Islet of Langerhans (tissue), 1 donor: ENCODE data around the gene MZT2A.
"Not testable (repeated sequence)": the region's sequence is repeated elsewhere in the genome, so short reads cannot be mapped to it uniquely, and the experiment has no call there.

Experiments
- FAIRE-seq: peaks from one replicate; lab custom pipeline; 2011; peaks lifted over from hg19 to GRCh38; lab: Jason Lieb, UNC

MZT2A gene

DNA sequence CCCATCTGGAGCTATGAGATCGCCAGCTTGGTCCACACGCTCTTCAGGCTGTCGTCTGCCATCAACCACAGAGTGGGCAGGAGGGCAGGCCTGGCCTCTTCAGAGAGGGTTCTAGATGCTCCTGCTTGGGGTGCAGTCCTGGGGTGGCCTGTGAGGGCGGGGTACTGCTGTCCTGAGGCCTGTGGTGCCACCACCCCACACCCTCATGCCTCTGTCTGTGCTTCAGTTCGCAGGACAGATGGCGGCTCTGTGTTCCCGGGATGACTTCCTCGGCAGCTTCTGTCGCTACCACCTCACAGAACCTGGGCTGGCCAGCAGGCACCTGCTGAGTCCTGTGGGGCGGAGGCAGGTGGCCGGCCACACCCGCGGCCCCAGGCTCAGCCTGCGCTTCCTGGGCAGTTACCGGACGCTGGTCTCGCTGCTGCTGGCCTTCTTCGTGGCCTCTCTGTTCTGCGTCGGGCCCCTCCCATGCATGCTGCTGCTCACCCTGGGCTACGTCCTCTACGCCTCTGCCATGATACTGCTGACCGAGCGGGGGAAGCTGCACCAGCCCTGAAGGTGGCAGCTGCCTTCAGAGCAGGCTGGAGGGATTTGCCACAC lies 27.8 kb upstream of the MZT2A start:
- FAIRE-seq: not testable (repeated sequence)

DNA sequence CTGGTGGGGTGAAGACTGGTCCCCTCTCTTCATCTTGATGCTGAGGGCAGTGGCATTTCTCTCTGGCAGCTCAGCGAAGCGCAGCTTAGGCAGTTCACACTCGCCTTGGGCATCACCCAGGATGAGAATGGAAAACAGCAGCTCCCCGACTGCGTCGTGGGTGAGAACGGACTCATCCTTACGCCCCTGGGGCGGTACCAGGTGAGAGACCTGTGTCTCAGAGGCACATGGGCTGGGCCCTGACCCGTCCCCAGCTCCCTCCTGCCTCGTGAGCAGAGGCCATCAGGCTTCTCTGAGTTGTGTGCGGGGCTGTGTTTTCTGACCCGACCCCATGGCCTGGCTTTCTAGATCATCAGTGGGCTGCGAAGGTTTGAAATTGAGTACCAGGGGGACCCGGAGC lies 27.3 kb upstream of the MZT2A start:
- FAIRE-seq: no peak

DNA sequence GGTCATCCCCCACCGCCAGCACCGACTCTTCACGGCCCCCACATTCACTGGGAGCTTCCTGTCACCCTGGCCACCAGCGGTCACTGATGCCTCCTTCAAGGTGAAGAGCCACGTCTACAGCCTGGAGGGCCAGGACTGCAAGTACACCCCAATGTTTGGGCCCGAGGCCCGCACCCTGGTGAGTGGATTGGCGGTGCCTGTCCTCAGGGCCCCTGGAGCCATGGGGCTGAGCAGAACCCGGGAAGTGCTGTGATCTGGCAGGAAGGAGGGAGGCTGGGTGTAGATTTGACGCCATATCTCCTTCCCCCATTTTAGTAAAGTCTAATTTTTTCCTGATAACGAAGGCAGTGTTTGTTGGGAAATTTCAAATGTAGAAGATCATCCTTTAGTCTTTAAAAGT lies 26.3 kb upstream of the MZT2A start:
- FAIRE-seq: not testable (repeated sequence)

DNA sequence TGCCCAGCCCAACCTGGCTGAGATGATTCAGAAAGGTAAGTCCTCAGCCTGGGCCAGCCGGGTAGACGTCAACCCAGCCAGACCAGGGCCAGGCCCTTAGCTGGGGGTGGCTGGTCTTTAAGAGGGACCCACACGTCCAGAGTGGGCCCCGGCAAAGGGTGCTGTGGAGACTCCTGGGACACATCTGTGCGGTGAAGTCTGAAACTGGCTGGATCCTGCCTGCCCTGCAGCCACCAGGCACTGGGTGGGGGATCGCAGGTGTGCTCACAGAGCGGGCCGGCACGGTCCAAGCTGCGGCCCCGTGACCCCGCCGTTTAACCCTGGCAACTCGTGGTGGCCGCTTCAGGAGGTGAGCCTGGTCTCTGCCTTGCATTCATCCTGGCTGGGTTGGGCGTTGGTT lies 25.7 kb upstream of the MZT2A start:
- FAIRE-seq: not testable (repeated sequence)

DNA sequence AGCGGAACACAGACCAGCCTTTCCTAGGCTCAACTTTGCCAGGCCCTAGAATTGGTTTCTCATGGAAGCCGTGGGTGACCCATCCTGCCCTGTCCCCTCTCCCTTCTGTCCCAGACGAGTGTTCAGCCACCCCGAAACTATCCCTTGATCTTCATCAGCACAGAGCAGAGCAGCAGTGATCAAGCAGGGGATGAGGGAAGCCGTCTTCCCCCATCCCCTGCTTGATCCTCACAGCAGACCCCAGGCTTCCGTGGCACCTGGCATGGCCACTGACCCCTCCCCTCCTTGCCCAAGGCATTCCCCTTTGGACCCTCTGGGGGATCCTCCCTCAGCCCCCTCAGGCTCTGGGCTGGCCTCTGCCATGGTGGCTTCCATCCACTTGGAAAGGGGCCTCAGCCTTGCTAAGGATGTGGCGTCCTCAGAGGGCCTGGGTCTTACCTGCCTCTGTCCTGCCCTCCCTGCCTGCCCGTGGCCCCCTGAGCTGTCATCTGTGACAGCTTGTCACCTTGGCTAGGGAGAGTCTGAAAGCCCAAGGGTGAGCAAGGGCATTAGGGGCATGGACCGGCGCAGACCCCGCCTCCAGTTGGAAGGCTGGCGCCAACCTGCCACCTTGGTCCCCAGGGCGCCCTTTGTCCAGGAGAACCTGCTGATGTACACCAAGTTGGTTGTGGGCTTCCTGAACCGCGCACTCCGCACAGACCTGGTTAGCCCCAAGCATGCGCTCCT lies 25.1 kb upstream of the MZT2A start:
- no peak for FAIRE-seq

DNA sequence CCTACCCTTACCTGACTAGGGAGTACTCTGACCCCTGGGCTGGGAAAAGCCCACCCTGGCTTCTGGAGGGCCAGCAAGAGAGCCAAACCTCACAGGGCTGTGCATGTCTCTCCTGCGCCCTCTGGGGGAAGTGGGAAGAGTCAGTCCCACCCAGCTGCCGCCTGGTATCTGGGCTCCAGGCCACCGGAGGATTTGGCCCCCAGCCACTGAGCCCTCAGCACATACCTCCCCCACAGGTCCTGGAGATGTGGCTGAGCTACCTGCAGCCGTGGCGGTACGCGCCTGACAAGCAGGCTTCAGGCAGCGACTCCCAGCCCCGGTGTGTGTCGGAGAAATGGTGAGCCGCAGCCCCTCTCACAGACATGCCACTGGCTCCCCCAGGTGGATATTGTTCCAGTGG lies 24.4 kb upstream of the MZT2A start:
- not testable (repeated sequence) for FAIRE-seq

DNA sequence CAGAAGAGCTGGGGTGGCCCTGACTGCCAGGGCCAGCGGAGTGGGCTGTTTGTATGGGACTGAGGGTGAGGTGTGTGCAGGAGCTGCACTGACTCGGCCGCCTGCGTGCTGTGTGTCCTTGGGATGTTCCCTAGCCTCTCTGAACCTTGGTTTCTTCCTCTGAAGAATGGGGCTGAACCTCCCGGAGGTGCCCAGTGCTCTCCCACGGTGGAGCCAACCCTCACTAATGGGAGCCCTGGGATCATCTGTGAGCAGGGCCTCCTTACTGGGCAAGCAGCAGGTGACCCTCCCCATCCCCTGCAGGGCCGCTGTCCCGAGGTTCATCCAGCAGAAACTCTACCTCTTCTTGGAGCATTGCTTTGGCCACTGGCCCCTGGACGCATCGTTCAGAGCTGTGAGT lies 23.8 kb upstream of the MZT2A start:
- no peak for FAIRE-seq

DNA sequence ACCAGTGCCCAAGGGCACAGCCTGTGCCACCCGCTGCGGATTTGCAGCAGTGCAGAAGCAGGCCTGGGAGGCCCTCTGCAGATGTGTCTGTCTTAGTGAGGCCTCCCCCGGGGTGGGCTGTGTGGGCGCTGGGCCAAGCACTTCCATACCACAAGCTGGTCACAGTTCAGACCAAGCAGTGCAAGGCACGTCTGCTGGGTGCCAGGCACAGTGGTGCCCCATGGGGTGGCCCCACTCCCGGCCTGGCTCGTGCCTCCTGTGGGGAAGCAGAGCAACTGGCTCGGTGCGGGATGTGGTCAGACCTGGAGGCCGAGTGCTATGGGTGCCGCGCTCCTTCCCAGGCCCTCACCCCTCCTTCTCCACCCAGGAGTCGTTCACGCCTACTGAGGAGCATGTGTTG lies 23.0 kb upstream of the MZT2A start:
- FAIRE-seq: not testable (repeated sequence)

DNA sequence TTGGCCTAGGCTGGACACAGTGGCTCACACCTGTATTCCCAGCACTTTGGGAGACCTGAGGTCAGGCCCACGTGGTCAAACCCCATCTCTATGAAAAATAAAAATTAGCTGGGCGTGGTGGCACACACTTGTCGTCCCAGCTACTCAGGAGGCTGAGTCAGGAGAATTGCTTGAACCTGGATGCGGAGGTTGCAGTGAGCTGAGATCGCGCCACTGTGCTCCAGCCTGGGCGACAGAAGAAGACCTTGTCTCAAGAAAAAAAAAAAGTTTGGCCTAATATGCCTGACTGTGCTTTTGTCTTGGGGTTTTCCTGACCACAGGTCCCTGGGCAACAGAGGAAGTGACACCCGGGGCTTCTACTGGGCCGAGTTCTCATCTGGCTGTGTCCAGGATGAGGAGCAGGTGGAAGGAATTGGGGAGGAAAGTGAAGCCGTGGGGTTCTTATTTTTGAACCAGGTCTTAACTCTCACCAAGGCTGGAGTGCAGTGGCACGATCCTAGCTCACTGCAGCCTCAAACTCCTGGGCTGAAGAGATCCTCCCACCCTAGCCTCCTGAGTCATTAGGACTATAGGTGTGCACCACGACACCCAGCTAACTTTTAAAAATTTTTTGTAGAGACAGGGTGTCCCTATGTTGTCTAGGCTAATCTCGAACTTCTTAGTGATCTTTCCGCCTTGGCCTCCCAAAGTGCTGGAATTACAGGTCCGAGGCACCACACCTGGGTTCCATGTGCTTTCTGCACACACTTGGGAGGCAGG lies 22.4 kb upstream of the MZT2A start:
- FAIRE-seq: not testable (repeated sequence)

DNA sequence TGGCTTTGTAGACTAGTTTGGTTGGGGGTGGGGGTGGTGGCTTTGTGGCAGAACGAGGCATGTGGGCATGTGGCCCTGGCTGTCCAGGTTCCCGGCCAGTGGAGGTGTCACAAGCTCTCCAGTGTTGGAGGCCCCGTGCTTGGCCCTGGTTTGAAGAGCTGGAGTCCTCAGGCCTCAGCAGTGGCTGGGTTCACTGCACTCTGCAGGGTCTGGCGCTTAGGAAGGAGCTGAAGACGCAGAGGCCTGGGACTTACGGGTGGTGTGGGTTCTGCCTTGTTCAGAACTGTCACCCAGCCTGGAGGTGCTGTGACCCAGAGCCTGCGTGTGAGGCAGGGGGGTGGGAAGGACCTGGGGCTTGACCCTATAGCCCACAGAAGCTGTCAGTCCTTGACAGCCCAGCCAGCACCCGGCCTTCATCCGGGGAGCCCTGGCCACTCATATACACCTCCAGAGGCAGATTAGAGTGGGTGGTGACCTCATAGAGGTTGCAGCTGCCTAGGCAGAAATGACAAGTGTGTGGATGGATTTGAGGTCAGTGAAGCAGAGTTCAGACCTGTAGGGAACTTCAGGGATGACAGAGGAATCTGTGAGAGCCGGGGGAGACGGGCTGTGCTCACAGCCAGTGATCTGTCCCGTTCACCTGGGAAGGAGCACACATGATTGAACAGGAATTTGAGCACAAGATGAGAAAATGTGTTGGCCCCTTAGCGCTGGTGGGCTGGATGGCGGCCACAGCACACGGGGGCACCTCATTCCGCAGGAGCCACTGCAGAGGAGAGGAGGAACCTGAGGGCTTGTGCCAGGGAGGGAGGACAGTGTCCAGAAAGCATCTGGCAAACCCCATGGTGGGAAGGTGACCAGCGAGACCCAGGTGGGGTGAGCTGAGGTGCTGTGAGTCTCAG lies 20.0 kb upstream of the MZT2A start:
- not testable (repeated sequence) for FAIRE-seq

DNA sequence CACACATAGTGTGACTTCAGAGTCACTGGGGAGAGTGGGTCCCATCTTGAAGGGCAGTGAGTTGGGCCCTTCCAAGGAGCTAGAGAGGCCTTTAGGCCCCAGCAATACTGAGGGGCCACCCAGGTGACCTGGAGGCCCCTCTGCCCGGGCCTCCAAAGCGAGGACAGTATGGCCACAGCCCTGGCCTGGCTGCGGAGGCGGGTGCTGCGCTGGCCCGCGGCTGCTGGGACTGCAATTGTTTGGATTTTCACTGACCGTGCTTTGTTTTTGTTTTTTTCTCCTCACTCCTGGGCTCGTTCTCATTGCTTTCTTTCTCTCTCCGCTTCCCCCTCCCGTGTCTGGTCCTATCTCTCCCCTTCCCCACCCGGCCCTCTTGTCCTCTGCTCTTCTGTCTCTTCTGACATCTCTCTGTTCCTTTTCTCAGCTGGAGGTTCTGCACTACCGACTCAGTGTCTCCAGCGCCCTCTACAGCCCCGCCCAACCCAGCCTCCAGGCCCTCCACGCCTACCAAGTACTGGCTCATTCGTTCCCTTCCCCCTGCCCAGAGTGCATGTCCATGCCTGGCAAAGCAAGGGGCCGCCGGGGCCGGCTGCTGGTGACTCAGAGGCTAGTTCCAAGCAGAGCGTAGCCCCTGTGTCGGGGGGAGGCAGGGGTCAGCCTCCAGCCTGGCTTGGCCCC lies 19.2 kb upstream of the MZT2A start:
- FAIRE-seq: not testable (repeated sequence)

DNA sequence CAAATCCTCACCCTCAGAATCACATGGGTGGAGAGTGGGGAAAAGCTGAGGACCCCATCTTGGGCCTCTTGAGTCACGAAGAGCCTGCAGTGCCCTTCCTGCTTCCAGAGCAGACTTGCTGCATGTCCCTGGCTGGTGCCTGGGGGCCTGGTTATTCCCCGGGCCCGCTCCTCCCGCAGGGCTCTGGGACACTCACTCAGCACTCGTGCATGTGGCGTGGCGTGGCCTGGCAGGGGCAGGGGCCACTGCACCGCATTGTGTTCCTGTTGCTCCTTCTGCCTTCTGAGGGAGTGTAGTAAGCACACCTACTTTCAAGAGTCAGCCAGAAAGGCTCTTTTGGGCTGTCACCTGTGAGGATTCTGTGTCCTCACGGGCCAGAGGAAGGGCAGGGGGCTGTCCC lies 17.4 kb upstream of the MZT2A start:
- no peak for FAIRE-seq

DNA sequence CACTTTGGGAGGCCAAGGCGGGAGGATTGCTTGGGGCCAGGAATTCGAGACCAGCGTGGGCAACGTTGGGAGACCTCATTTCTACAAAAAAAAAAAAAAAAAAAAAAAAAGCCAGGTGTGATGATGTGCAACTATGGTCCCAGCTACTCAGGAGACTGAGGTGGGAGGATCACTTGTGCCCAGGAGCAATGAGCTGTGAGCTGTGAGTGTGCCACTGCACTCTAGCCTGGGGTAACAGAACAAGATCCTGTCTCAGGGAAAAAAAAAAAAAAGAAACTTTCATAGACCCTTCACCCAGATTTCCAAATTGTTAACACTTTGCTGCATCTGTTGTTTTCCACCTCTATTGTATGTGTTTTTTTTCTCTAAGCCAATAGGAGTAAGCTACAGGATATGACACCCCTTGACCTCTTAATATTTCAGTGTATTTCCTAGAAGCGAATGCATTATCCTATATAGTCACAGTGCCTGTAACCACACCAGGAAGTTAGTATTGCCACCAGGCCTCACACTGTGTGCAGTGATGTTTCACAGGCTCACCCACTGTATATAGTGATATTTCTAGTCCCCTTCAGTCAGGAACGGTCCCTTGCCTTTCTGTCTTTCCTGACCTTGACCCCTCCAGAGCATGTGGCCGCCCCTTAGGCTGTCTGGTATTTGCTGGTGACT lies 12.0 kb upstream of the MZT2A start:
- not testable (repeated sequence) for FAIRE-seq

DNA sequence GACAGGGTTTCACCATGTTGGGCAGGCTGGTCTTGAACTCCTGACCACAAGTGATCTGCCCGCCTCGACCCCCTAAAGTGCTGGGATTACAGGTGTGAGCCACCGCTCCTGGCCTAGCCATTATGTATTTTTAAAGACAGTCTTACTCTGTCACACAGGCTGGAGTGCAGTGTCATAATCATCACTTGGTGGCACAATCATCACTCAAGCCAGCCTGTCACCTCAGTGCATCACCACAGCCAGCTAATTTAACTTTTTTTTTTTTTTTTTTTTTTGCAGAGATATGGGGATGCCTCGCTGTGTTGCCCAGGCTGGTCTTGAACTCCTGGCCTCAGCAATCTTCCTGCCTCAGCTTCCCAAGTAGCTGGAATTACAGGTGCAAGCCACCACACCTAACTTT lies 11.4 kb upstream of the MZT2A start:
- FAIRE-seq: not testable (repeated sequence)

DNA sequence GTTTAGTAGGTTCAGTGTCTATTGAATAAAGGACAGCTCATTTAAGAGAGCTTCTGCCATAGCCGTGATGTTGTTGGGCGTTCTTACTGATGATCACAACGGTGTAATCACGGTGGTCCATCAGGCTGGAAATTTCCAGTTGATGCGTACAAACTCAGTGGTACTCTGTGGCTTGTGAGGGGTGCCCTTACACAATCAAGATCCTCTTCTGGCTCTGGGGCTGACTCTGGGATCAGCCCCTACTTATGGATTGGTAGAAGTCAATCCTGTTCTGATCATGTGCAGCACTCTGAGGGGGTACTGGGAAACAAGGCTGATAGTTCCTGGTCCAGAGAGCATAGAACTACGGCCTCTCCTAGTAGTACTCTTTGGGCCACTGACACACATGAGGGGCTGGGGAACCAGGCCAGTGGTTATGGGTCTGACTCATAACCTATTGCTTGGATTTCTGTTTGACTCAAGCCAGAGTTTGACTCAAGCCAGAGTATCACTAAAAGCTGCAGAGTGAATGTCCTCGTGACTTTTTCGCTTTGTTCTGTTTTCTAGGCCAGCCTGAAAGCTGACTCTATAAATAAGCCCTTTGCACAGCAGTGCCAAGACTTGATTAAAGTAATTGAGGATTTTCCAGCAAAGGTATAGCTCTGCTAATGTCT lies 6.2 kb upstream of the MZT2A start:
- FAIRE-seq: not testable (repeated sequence)

DNA sequence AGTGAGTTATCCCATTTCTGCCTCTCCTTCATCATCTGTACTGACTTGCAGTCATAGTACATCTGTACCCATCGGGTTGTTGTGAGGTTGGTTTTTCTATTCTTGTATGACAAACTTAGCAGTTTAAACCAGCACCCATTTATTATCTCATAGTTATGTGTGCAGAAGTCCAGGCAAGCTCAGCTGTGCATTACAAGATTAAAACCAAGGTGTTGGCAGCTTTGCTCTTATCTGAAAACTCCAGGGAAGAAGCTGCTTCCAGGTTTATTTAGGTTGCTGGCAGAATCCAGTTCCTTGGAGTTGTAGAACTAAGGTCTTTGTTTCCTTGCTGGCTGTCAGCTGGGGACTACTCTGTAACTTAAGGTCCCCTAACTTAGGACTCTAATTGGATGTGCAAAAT lies 3.3 kb upstream of the MZT2A start:
- FAIRE-seq: not testable (repeated sequence)

DNA sequence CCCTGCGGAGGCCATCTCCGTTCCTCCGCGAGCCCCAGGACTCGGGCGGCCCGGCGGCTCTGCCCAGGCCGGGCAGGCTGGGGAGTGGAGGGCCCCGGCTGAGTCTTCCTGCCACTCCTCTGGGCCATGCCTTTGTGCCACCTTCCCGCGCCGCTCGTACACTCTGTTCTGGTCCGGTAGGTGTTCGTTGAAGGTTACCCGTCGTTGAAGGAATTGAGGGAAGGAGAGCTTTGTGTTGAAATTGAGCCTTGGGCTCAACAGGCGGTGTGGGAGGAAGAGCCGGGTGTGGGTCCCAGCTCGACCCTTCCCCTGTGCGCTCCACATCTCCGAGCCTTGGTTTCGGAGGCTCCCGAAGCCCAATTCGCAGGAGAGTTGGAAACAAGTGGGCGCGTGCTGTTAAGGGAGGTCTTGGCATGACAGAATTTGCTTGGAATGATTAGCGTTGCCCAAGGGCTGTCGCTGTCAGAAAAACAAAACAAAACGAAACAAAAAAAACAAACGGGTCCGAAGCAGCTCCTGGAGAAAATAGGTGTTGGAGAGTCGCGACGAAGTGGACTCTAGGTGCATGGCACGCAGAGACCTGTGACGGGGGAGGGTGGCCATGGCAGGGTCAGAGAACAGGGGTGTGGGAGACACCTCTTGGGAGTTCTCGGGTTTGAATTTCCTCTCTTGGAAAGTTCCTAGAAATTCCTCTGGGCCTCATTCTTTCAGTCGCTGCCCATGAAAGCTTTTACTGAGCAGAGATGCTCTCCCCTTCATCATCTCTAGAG lies 1.2 kb upstream of the MZT2A start:
- no peak for FAIRE-seq

DNA sequence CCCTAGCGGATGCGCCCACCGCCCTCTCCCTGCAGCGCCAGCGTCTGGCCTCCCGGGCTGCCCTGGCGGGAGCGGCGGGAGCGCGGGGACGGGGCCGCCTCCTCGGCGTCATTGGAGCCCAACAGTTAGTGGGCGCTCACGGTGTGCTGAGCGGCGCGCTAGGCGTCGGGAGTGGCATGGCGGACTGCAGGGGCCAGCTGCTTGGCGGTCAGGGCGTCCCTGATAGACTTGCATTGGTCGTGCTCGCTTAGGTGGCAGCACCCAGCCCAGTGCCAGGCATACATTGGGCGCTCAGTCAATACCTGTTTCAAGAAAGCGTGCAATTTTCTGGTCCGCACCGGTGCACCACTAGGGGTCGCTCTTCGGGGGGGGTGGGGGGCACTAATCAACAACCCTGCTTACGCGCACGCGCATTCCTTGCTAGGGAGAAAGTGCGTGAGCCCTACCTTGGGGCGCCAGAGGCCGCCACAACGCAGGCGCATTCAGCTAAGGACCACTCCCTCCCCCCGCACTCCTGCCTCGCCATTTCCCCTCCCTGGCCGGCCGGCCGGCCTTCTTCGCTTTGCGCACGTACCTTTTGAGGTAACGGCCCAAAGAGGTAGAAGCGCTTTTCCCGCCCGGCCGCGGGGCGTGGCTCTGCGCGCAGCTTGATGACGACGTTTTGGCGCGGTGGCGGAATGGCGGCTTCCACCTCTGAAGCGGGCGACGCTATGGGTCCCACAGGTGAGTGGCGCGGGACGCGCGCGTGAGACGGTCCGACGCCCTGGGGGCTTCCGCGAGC lies 411 bp upstream of the MZT2A start:
- FAIRE-seq: no peak

DNA sequence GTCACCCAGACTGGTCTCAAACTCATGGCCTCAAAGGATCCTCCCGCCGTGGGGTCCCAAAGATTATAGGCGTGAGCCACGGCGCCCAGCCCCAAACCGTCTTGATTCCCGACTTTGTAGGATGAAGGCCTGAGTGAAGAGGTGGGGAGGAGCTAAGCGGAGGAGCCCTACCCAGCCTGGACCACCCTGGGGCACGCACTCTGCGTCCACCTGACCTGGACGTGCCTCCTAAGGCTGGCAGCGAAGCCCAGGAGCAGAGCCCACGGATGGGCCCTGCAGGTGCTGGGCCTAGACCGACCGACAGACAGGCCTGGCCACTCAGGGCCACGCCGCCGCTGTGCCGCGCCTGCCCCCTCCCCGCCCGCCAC lies 744 bp downstream of the MZT2A start:
- not testable (repeated sequence) for FAIRE-seq
